ENCODE results near the gene SORCS2. TPM values are rescaled to one million over a fixed set of nuclear protein-coding genes. Genes with fewer than 3 reads are reported as not detected.
"Not testable (repeated sequence)": the region's sequence is repeated elsewhere in the genome, so short reads cannot be mapped to it uniquely, and the experiment has no call there.

The SORCS2 gene
- total RNA-seq, 1 experiment from 2014 or later: 4.1 TPM

- no peak overlapping the region for H3K27ac ChIP-seq (ENCODE audit: low read length)
- H3K9me2 ChIP-seq (replicated peaks; ENCODE audit: low read length): no peaks in the 10 kb centered on the region
- ChIA-PET POLR2A (ENCODE audit: unreplicated experiment) (no interaction called here), CTCF (no interaction called here)
- H3F3A ChIP-seq (ENCODE audit: low read length, unreplicated experiment): no peaks in the 10 kb centered on the region
- intact Hi-C loops (cut with micrococcal nuclease): no loop called here
- no peak overlapping the region for H3K9ac ChIP-seq (ENCODE audit: low read length)
- peaks cover 18% of the 10 kb centered on the region; the same call in 1 of the 2 replicates for H3K9me3 ChIP-seq (ENCODE audit: low read length)
- BruUV-seq (replicated peaks): no TSS peak
- no peak for ATAC-seq
- no peak overlapping the region for H3K4me2 ChIP-seq (ENCODE audit: low read length)
- DNase-seq: no peak
- H3K27me3 ChIP-seq (ENCODE audit: low read length): no peaks in the 10 kb centered on the region
- H3K4me3 ChIP-seq (ENCODE audit: low read length): no peak overlapping the region
- no peak overlapping the region for H2AFZ ChIP-seq (ENCODE audit: low read length)
- no peaks in the 10 kb centered on the region for H4K20me1 ChIP-seq (ENCODE audit: low read length)
- TF ChIP-seq EZH2phosphoT487 (IDR thresholded peaks at IDR 0.05; ENCODE audit: borderline replicate concordance, low read length): no peak
- TF ChIP-seq, protein P1, sequence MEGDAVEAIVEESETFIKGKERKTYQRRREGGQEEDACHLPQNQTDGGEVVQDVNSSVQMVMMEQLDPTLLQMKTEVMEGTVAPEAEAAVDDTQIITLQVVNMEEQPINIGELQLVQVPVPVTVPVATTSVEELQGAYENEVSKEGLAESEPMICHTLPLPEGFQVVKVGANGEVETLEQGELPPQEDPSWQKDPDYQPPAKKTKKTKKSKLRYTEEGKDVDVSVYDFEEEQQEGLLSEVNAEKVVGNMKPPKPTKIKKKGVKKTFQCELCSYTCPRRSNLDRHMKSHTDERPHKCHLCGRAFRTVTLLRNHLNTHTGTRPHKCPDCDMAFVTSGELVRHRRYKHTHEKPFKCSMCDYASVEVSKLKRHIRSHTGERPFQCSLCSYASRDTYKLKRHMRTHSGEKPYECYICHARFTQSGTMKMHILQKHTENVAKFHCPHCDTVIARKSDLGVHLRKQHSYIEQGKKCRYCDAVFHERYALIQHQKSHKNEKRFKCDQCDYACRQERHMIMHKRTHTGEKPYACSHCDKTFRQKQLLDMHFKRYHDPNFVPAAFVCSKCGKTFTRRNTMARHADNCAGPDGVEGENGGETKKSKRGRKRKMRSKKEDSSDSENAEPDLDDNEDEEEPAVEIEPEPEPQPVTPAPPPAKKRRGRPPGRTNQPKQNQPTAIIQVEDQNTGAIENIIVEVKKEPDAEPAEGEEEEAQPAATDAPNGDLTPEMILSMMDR (conservative IDR thresholded peaks at IDR 0.05; ENCODE audit: low read depth, low read length): no peak
- peaks cover 20% of the 10 kb centered on the region for H3K36me3 ChIP-seq (ENCODE audit: low read depth, low read length)
- no peaks in the 10 kb centered on the region for H3K4me1 ChIP-seq (ENCODE audit: insufficient read depth, low read length)
- H3K79me2 ChIP-seq (ENCODE audit: low read length): no peaks in the 10 kb centered on the region
Measured at GRCh38 chr4:7575426-7575825, 383.1 kb downstream of the SORCS2 start.

DNA sequence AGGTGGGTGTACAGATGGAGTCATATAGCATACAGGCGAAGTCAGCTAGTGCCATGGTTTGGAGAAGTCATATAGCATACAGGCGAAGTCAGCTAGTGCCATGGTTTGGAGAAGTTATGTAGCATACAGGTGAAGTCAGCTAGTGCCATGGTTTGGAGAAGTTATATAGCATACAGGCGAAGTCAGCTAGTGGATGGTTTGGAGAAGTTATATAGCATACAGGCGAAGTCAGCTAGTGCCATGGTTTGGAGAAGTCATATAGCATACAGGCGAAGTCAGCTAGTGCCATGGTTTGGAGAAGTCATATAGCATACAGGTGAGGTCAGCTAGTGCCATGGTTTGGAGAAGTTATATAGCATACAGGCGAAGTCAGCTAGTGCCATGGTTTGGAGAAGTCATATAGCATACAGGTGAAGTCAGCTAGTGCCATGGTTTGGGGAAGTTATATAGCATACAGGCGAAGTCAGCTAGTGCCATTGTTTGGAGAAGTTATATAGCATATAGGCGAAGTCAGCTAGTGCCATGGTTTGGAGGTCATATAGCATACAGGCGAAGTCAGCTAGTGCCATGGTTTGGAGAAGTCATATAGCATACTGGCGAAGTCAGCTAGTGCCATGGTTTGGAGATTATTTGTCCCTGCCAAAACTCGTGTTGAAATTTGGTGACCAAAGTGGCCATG lies 385.2 kb downstream of the SORCS2 start:
- H3K4me1 ChIP-seq (ENCODE audit: insufficient read depth, low read length); H3K9ac ChIP-seq (ENCODE audit: low read length); H2AFZ ChIP-seq (ENCODE audit: low read length); H3K9me2 ChIP-seq (replicated peaks; ENCODE audit: low read length); H3F3A ChIP-seq (ENCODE audit: low read length, unreplicated experiment); CTCF ChIA-PET; H3K4me2 ChIP-seq (ENCODE audit: low read length); ATAC-seq; DNase-seq; H3K79me2 ChIP-seq (ENCODE audit: low read length); H4K20me1 ChIP-seq (ENCODE audit: low read length); POLR2A ChIA-PET (ENCODE audit: unreplicated experiment); BruUV-seq (replicated peaks); H3K27ac ChIP-seq (ENCODE audit: low read length); H3K4me3 ChIP-seq (ENCODE audit: low read length); H3K27me3 ChIP-seq (ENCODE audit: low read length); intact Hi-C loops (cut with micrococcal nuclease): not testable (repeated sequence)
- H3K36me3 ChIP-seq (ENCODE audit: low read depth, low read length): peaks cover 20% of the 10 kb centered on the region
- H3K9me3 ChIP-seq (ENCODE audit: low read length): peaks cover 18% of the 10 kb centered on the region; the same call in 1 of the 2 replicates

- ChIA-PET POLR2A (ENCODE audit: unreplicated experiment) (no interaction called here), CTCF (no interaction called here)
- BruUV-seq (replicated peaks): no TSS peak
- ATAC-seq: no peak
- Histone ChIP-seq H3K9me2 (replicated peaks; ENCODE audit: low read length) (no peaks in the 10 kb centered on the region), H3K9me3 (ENCODE audit: low read length) (peaks cover 11% of the 10 kb centered on the region; the same call in 1 of the 2 replicates), H2AFZ (ENCODE audit: low read length) (no peak overlapping the region), H3K79me2 (ENCODE audit: low read length) (no peaks in the 10 kb centered on the region), H3K27ac (ENCODE audit: low read length) (no peak overlapping the region), H3K4me3 (ENCODE audit: low read length) (no peak overlapping the region), H3K36me3 (ENCODE audit: low read depth, low read length) (peaks cover 18% of the 10 kb centered on the region), H3K27me3 (ENCODE audit: low read length) (no peaks in the 10 kb centered on the region), H3K4me1 (ENCODE audit: insufficient read depth, low read length) (peaks cover 5% of the 10 kb centered on the region; the same call in 1 of the 2 replicates), H3K9ac (ENCODE audit: low read length) (no peak overlapping the region), H4K20me1 (ENCODE audit: low read length) (no peaks in the 10 kb centered on the region), H3K4me2 (ENCODE audit: low read length) (no peak overlapping the region), H3F3A (ENCODE audit: low read length, unreplicated experiment) (no peaks in the 10 kb centered on the region)
- no peak for DNase-seq
- intact Hi-C loops (cut with micrococcal nuclease): no loop called here
- no peak for TF ChIP-seq EZH2 (IDR thresholded peaks at IDR 0.05; ENCODE audit: low read length, unreplicated experiment)
- TF ChIP-seq, protein P1 (conservative IDR thresholded peaks at IDR 0.05; ENCODE audit: low read depth, low read length): no peak
- no peak for TF ChIP-seq EZH2phosphoT487 (IDR thresholded peaks at IDR 0.05; ENCODE audit: borderline replicate concordance, low read length)
Measured at GRCh38 chr4:7581477-7581876, 389.1 kb downstream of the SORCS2 start.

Data from PC-3 (cell line).